ENCODE measurements around the gene DENND5B. TPM values are rescaled to one million over a fixed set of nuclear protein-coding genes. Genes with fewer than 3 reads are reported as not detected.

DENND5B gene
- total and polyA plus RNA-seq, 8 donors: 1.1 to 25.2 (median 7.7) TPM

DNA sequence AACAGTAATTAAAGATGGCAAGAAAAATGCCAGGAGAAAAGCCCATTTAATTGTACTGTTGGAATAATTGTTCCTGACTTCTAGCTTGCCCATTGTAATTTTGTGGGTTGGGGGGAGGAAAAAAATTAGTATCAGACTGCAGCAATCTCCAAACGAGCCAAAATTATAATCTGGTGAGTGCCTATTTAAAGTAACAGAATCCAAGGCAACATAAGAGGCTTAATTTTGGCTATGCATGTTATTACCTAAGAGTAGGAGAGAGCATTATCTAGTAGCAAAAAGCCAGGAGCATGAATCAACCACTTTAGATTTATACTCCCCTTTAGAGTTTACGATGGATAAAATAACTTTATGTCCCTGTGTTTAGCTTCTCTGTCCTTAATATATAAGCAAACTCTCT lies 14.6 kb upstream of the DENND5B start:
- DNase-seq: no peak
- Histone ChIP-seq H3K9me3 (peaks cover 0 to 25% (median 12%) of the 10 kb centered on the region in 4 donors), H3K27ac (no peak overlapping the region), H3K4me1 (no peaks in the 10 kb centered on the region), H3K36me3 (no peaks in the 10 kb centered on the region), H3K27me3 (no peaks in the 10 kb centered on the region), H3K4me3 (no peak overlapping the region)
- whole genome bisulfite sequencing, 5 donors: 37 to 69% (median 66%) methylated on average over 2 of the region's 2 CpGs
- TF ChIP-seq EP300 (IDR thresholded peaks at IDR 0.05) (no peak), CTCF (IDR thresholded peaks at IDR 0.05) (no peak), POLR2AphosphoS5 (IDR thresholded peaks at IDR 0.05) (no peak), POLR2A (IDR thresholded peaks at IDR 0.05) (no peak)
- intact Hi-C loops (cut with DNase I; ENCODE audit: low total_unique reads): no loop called here

DNA sequence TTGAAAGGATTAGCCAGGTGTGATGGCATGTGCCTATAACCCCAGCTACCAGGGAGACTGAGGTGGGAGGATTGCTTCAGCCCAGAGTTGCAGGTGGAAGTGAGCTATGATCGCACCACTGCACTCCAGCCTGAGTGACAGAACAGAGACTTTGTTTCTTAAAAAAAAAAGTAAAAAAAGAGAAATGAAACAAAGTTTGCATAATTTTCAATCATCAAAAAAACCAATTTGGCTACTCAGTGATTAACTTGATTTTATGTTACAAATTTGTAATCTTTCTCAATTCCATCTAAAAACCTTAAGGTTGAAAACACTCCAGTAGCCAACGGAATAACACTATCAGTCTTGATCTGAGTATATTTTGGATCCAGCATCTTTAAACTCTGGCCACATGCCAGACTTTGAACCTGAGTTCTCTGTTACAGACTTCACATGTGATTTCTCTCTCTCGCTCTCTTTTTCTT lies 12.6 kb upstream of the DENND5B start:
- TF ChIP-seq CTCF (IDR thresholded peaks at IDR 0.05) (no peak), POLR2A (IDR thresholded peaks at IDR 0.05) (no peak), POLR2AphosphoS5 (IDR thresholded peaks at IDR 0.05) (no peak), EP300 (IDR thresholded peaks at IDR 0.05) (no peak)

DNA sequence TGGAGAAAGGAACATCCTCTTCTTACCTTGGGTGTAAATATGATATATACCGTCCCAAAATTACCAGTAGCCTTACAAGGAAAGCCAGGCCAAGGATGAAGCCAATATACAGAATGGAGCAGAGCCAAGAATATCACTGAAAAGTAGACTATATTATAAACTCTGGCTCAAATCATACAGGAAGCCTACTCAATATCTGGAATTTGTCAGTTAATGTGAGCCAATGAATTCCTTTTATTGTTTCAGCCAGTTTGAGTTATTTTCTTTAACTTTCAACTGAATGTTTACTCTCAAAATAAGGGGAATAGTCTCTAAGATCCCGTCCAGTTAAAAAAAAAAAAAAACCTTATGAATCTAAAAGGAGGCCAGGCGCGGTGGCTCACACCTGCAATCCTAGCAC lies 9.8 kb upstream of the DENND5B start:
- TF ChIP-seq POLR2AphosphoS5 (IDR thresholded peaks at IDR 0.05) (no peak), POLR2A (IDR thresholded peaks at IDR 0.05) (no peak), EP300 (IDR thresholded peaks at IDR 0.05) (no peak), CTCF (IDR thresholded peaks at IDR 0.05) (no peak)
- 79 to 91% (median 84%) methylated on average over 4 of the region's 4 CpGs for WGBS, 5 donors

More for the DNA sequence above, 12.6 kb upstream of the DENND5B start:
- H3K27ac ChIP-seq: no peak overlapping the region
- H3K9me3 ChIP-seq: peaks cover 0 to 12% (median 7%) of the 10 kb centered on the region in 4 donors
- H3K4me3 ChIP-seq: no peak overlapping the region
- 70 to 81% (median 78%) methylated on average over 3 of the region's 3 CpGs for WGBS, 5 donors
- no peaks in the 10 kb centered on the region for H3K4me1 ChIP-seq
- no peaks in the 10 kb centered on the region for H3K36me3 ChIP-seq
- no peak for DNase-seq
- intact Hi-C loops (cut with DNase I; ENCODE audit: low total_unique reads): no loop called here
- no peaks in the 10 kb centered on the region for H3K27me3 ChIP-seq

DNA sequence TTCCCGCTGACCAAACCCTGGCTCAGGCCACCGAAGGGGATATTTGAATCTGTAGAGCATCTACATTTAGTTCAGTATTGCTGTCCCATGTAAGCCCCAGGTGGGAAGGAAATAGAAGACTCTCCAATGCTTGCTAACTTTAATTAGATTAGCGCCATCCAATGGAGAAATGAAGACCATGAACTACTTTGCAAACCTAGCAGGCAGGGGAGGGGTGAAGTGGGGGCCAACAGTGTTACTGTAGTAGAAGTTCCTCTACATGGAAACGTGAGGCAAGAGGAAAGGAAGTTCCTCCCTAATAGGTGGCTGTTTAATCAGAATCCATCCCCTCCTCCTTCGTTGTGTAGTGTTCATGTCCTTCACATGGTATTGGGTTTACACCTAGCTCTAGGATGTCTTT lies 9.3 kb upstream of the DENND5B start:
- Histone ChIP-seq H3K36me3 (no peaks in the 10 kb centered on the region), H3K27ac (no peak overlapping the region), H3K4me1 (no peaks in the 10 kb centered on the region), H3K4me3 (no peak overlapping the region), H3K27me3 (no peaks in the 10 kb centered on the region), H3K9me3 (no peaks in the 10 kb centered on the region)
- intact Hi-C loops (cut with DNase I; ENCODE audit: low total_unique reads): no loop called here
- no peak for DNase-seq
- 74 to 82% (median 76%) methylated on average over 5 of the region's 5 CpGs for WGBS, 5 donors
- TF ChIP-seq EP300 (IDR thresholded peaks at IDR 0.05) (no peak), POLR2AphosphoS5 (IDR thresholded peaks at IDR 0.05) (no peak), CTCF (IDR thresholded peaks at IDR 0.05) (no peak)

More for the DNA sequence above, 9.8 kb upstream of the DENND5B start:
- Histone ChIP-seq H3K36me3 (no peaks in the 10 kb centered on the region), H3K27ac (no peak overlapping the region), H3K4me1 (no peaks in the 10 kb centered on the region), H3K27me3 (no peaks in the 10 kb centered on the region), H3K9me3 (no peaks in the 10 kb centered on the region), H3K4me3 (no peak overlapping the region)
- intact Hi-C loops (cut with DNase I; ENCODE audit: low total_unique reads): no loop called here
- no peak for DNase-seq

All from stomach (tissue), 9 donors.